PC-3 (cell line): ENCODE data around the gene WNT5B. TPM values are rescaled to one million over a fixed set of nuclear protein-coding genes. Genes with fewer than 3 reads are reported as not detected.
A peak's percentile ranks its signal among the peaks of the same experiment; 100 is the strongest.

Source experiments
- ATAC-seq: fragments of 200-7000 bp; cut with Tn5 transposase; 2 replicates; pipeline ENCODE4 v1.9.1; 2020; ENCODE audit warnings: mild to moderate bottlenecking, moderate library complexity
- BruUV-seq: library from RNA; stranded (reverse); fragments of 400-500 nt; replicated peaks from 2 replicates; lab custom pipeline; 2021; lab: Mats Ljungman, UMichigan
- CTCF ChIA-PET: fragments of 300-600 bp; sonication (Branson Sonifier 250); formaldehyde crosslinking; loops from one replicate; lab custom pipeline; 2022; ENCODE audit warnings: antibody characterized with exemption; lab: Charles Lee
- POLR2A ChIA-PET: fragments of 300-600 bp; sonication (Branson Sonifier 250); formaldehyde crosslinking; loops from one replicate; lab custom pipeline; 2022; ENCODE audit warnings: antibody characterized with exemption; ENCODE audit not compliant: unreplicated experiment; lab: Charles Lee
- DNase-seq: peaks from one replicate; pipeline ENCODE4 v3.0.0-alpha.2; 2015
- H2AFZ ChIP-seq: fragments of 300-600 bp; sonication (generic); 2 replicates; pipeline ENCODE4 v1.6.0; 2016; ENCODE audit warnings: antibody characterized with exemption, low read length
- H3F3A ChIP-seq: fragments of 300-600 bp; sonication (generic); one replicate; pipeline ENCODE4 v1.6.0; 2017; ENCODE audit warnings: antibody characterized with exemption, low read length, control low read depth, mild to moderate bottlenecking; ENCODE audit not compliant: unreplicated experiment
- H3K27ac ChIP-seq: fragments of 300-600 bp; sonication (generic); 2 replicates; pipeline ENCODE4 v1.5.1; 2016; ENCODE audit warnings: mild to moderate bottlenecking, low read length
- H3K27me3 ChIP-seq: fragments of 300-600 bp; sonication (generic); 2 replicates; pipeline ENCODE4 v1.6.1; 2016; ENCODE audit warnings: low read length, mixed read lengths
- H3K36me3 ChIP-seq: fragments of 300-600 bp; sonication (generic); 2 replicates; pipeline ENCODE4 v1.6.1; 2016; ENCODE audit warnings: low read depth, mixed run types, low read length, mixed read lengths
- H3K4me1 ChIP-seq: fragments of 300-600 bp; sonication (generic); 2 replicates; pipeline ENCODE4 v1.5.1; 2016; ENCODE audit warnings: low read length; ENCODE audit not compliant: insufficient read depth
- H3K4me2 ChIP-seq: fragments of 300-600 bp; sonication (generic); 2 replicates; pipeline ENCODE4 v1.6.0; 2016; ENCODE audit warnings: low read length
- H3K4me3 ChIP-seq: fragments of 300-600 bp; sonication (generic); 2 replicates; pipeline ENCODE4 v1.5.1; 2016; ENCODE audit warnings: mild to moderate bottlenecking, low read length, mixed read lengths
- H3K79me2 ChIP-seq: fragments of 300-600 bp; sonication (generic); 2 replicates; pipeline ENCODE4 v1.6.1; 2017; ENCODE audit warnings: low read length, mixed read lengths
- H3K9ac ChIP-seq: fragments of 300-600 bp; sonication (generic); 2 replicates; pipeline ENCODE4 v1.6.0; 2016; ENCODE audit warnings: mild to moderate bottlenecking, low read length
- H3K9me2 ChIP-seq: fragments of 300-600 bp; sonication (generic); replicated peaks from 2 replicates; pipeline ENCODE4 v1.6.1; 2016; ENCODE audit warnings: mixed run types, low read length, mixed read lengths
- H3K9me3 ChIP-seq: fragments of 300-600 bp; sonication (generic); 2 replicates; pipeline ENCODE4 v1.6.1; 2016; ENCODE audit warnings: low read length, mixed read lengths
- H4K20me1 ChIP-seq: fragments of 300-600 bp; sonication (generic); 2 replicates; pipeline ENCODE4 v1.6.1; 2016; ENCODE audit warnings: low read length, mixed read lengths
- CTCF ChIP-seq: fragments of 300-600 bp; sonication (generic); conservative IDR thresholded peaks from 2 replicates; pipeline ENCODE4 v1.5.1; 2017; ENCODE audit warnings: antibody characterized with exemption, low read depth, mild to moderate bottlenecking, low read length
- EZH2 ChIP-seq: fragments of 300-600 bp; sonication (generic); IDR thresholded peaks from one replicate; pipeline ENCODE4 v1.6.1; 2017; ENCODE audit warnings: antibody characterized with exemption, mild to moderate bottlenecking, low read length; ENCODE audit not compliant: unreplicated experiment
- EZH2phosphoT487 ChIP-seq: fragments of 300-600 bp; sonication (generic); IDR thresholded peaks from 2 replicates; pipeline ENCODE4 v1.6.1; 2018; ENCODE audit warnings: mild to moderate bottlenecking, antibody characterized with exemption, low read length, borderline replicate concordance
- intact Hi-C: fragments of 100-400 bp; cut with micrococcal nuclease; formaldehyde crosslinking; loops from 2 replicates; pipeline ENCODE4 v1.9.0; 2023
- total RNA-seq: library from RNA; depleted of rRNA; stranded (reverse); fragments of >200 nt; gene quantifications from 2 replicates; pipeline ENCODE4 v1.2.3, GENCODE V29; 2014

Gene WNT5B
- total RNA-seq, 1 experiment from 2014 or later: 2.2 TPM

DNA sequence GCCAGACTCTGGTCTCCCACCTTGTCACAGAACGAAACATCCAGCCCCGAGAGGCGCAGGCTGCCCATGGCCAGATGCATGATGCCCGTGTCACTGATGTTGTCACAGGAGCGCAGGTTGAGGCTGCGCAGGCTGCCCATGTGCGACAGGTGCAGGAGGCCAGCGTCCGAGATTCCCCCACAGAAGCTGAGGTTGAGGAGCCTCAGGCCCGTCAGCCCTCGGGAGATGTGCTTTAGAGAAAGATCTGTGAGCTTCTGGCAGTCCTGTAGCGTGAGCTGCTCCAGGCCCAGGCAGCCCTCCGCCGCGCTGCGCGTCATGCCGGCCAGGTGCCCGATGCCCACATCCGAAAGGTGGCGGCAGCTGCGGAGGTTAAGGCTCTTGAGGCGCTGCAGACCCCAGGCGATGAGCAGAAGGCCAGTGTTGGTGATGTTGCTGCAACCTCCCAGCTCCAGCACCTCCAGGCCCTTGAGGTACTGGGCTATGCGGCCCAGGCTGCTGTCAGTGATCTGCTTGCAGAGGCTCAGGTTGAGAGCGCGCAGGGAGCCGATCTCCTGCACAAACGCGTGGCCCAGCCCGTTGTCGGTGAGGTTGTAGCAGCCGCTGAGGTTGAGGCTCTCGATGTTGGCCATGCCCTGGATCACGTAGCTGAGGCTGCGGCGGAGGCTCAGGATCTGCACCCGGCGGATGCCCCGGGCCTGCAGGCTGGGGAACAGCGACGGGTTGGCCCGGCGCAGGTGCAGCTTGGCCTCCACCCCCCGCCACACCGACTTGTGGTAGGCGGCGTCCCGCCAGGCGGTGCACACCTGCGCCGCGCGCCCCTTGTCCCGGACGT is 35.6 kb upstream of the WNT5B start:
- CTCF ChIA-PET: interaction anchor here (0.8 kb wide), 1 partner anchor 12 kb away, joined by 3 read pairs; no protein-coding TSS in a partner anchor
- no peak for TF ChIP-seq CTCF
- TF ChIP-seq EZH2: no peak
- no peak for TF ChIP-seq EZH2phosphoT487
- no peaks in the 10 kb centered on the region for H3K9me2 ChIP-seq
- H3K9me3 ChIP-seq: no peaks in the 10 kb centered on the region
- H3K36me3 ChIP-seq: no peaks in the 10 kb centered on the region
- peaks cover 38% of the 10 kb centered on the region for H3K4me1 ChIP-seq
- H3K4me3 ChIP-seq: peak overlapping the region; percentile 94
- ATAC-seq: peak; percentile 30
- peak; percentile 24 for DNase-seq
- POLR2A ChIA-PET: no interaction called here
- H2AFZ ChIP-seq: peak overlapping the region; percentile 67
- BruUV-seq: no TSS peak
- intact Hi-C loops: no loop called here
- peak overlapping the region; percentile 100 for H3K4me2 ChIP-seq
- peak overlapping the region; percentile 45 for H3K9ac ChIP-seq
- H3F3A ChIP-seq: no peaks in the 10 kb centered on the region
- peaks cover 30% of the 10 kb centered on the region for H4K20me1 ChIP-seq
- H3K79me2 ChIP-seq: peaks cover 54% of the 10 kb centered on the region
- H3K27ac ChIP-seq: peak overlapping the region; percentile 11; the same call in 1 of the 2 replicates
- H3K27me3 ChIP-seq: no peaks in the 10 kb centered on the region

DNA sequence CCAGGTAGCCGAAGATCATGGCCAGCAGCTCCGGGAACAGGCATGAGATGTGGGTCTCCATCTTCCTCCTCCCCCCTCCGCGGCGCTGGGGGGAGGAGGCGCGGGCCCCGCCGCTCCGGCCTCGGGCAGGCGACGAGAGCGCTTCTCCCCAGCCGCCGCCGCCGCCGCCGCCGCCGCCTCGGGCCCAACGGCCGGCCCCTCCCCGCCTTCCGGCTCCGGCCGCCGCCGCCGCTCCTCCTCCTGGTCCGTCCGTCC is 35.1 kb upstream of the WNT5B start:
- H3K27ac ChIP-seq: peak overlapping the region; percentile 11; the same call in 1 of the 2 replicates
- peak overlapping the region; percentile 94 for H3K4me3 ChIP-seq
- no peaks in the 10 kb centered on the region for H3K9me3 ChIP-seq
- peaks cover 30% of the 10 kb centered on the region for H4K20me1 ChIP-seq
- CTCF ChIA-PET: no interaction called here
- peak overlapping the region; percentile 100 for H3K4me2 ChIP-seq
- H3K9ac ChIP-seq: peak overlapping the region; percentile 45
- DNase-seq (peak; percentile 62), ATAC-seq (no peak; the same call in 1 of the 2 replicates)
- no TSS peak for BruUV-seq
- H3K36me3 ChIP-seq: no peaks in the 10 kb centered on the region
- peaks cover 48% of the 10 kb centered on the region for H3K79me2 ChIP-seq
- POLR2A ChIA-PET: no interaction called here
- no peaks in the 10 kb centered on the region for H3K9me2 ChIP-seq
- H3F3A ChIP-seq: no peaks in the 10 kb centered on the region
- intact Hi-C loops: no loop called here
- H3K27me3 ChIP-seq: no peaks in the 10 kb centered on the region
- no peak for TF ChIP-seq CTCF
- TF ChIP-seq EZH2phosphoT487: no peak
- no peak for TF ChIP-seq EZH2
- H2AFZ ChIP-seq: peak overlapping the region; percentile 67
- peaks cover 33% of the 10 kb centered on the region for H3K4me1 ChIP-seq
